GM23338 (cell line): Measurements from ENCODE around the gene FBLN1. TPM values are rescaled to one million over a fixed set of nuclear protein-coding genes. Genes with fewer than 3 reads are reported as not detected.
A peak's percentile ranks its signal among the peaks of the same experiment; 100 is the strongest.

ENCODE experiments used
- ATAC-seq: fragments of 200-7000 bp; cut with Tn5 transposase; 3 replicates; pipeline ENCODE4 v1.9.1; 2020
- DNase-seq: peaks from one replicate; pipeline ENCODE4 v3.0.0-alpha.2; 2015; ENCODE audit warnings: low spot score
- H2AFZ ChIP-seq: fragments of 200-600 bp; sonication (generic); 2 replicates; pipeline ENCODE4 v1.8.0; 2016; ENCODE audit warnings: antibody characterized with exemption, mild to moderate bottlenecking, moderate library complexity
- H3F3A ChIP-seq: fragments of 200-600 bp; sonication (generic); replicated peaks from 2 replicates; pipeline ENCODE4 v1.8.0; 2017; ENCODE audit warnings: antibody characterized with exemption, mixed run types, low read depth
- H3K27ac ChIP-seq: fragments of 200-600 bp; sonication (generic); 2 replicates; pipeline ENCODE4 v1.6.1; 2016; ENCODE audit warnings: low read depth
- H3K27me3 ChIP-seq: fragments of 200-600 bp; sonication (generic); 2 replicates; pipeline ENCODE4 v1.8.0; 2016; ENCODE audit warnings: mild to moderate bottlenecking, mixed run types, moderate library complexity; ENCODE audit not compliant: insufficient read depth
- H3K36me3 ChIP-seq: fragments of 200-600 bp; sonication (generic); 2 replicates; pipeline ENCODE4 v1.8.0; 2016; ENCODE audit warnings: mild to moderate bottlenecking; ENCODE audit not compliant: insufficient read depth
- H3K4me1 ChIP-seq: fragments of 200-600 bp; sonication (generic); 2 replicates; pipeline ENCODE4 v1.8.0; 2016; ENCODE audit warnings: mild to moderate bottlenecking, moderate library complexity; ENCODE audit not compliant: insufficient read depth
- H3K4me2 ChIP-seq: fragments of 200-600 bp; sonication (generic); 2 replicates; pipeline ENCODE4 v1.7.1; 2017; ENCODE audit warnings: mixed run types
- H3K4me3 ChIP-seq: fragments of 200-600 bp; sonication (generic); 2 replicates; pipeline ENCODE4 v1.6.1; 2016; ENCODE audit warnings: mixed run types
- H3K79me2 ChIP-seq: fragments of 200-600 bp; sonication (generic); replicated peaks from 2 replicates; pipeline ENCODE4 v1.8.0; 2017; ENCODE audit warnings: mild to moderate bottlenecking; ENCODE audit not compliant: insufficient read depth
- H3K9me2 ChIP-seq: fragments of 200-600 bp; sonication (generic); 2 replicates; pipeline ENCODE4 v1.8.0; 2017; ENCODE audit not compliant: insufficient read depth
- H4K20me1 ChIP-seq: fragments of 200-600 bp; sonication (generic); replicated peaks from 2 replicates; pipeline ENCODE4 v1.8.0; 2017; ENCODE audit warnings: mild to moderate bottlenecking; ENCODE audit not compliant: insufficient read depth
- H3K27ac Mint-ChIP-seq: 2 replicates; pipeline ENCODE4 v1.8.0; 2020; ENCODE audit warnings: inconsistent platforms, mild to moderate bottlenecking, moderate library complexity, mixed read lengths
- H3K27me3 Mint-ChIP-seq: 3 replicates; pipeline ENCODE4 v1.8.0; 2022; ENCODE audit warnings: low read depth, mild to moderate bottlenecking, moderate library complexity, mixed read lengths, inconsistent platforms; ENCODE audit not compliant: insufficient read depth, poor library complexity
- H3K36me3 Mint-ChIP-seq: 3 replicates; pipeline ENCODE4 v1.8.0; 2021; ENCODE audit warnings: low read depth, mild to moderate bottlenecking, inconsistent platforms, moderate library complexity, mixed read lengths
- H3K4me1 Mint-ChIP-seq: 3 replicates; pipeline ENCODE4 v1.8.0; 2020; ENCODE audit warnings: mild to moderate bottlenecking, inconsistent platforms, mixed read lengths
- H3K4me3 Mint-ChIP-seq: 3 replicates; pipeline ENCODE4 v1.8.0; 2021; ENCODE audit warnings: moderate library complexity, mild to moderate bottlenecking, inconsistent platforms, mixed read lengths
- H3K9me3 Mint-ChIP-seq: 3 replicates; pipeline ENCODE4 v1.8.0; 2020; ENCODE audit warnings: moderate library complexity, mild to moderate bottlenecking, inconsistent platforms, mixed read lengths
- NANOG ChIP-seq: IDR thresholded peaks from 2 replicates; pipeline ENCODE4 v1.6.1; 2016; ENCODE audit warnings: antibody characterized with exemption, borderline replicate concordance
- POLR2AphosphoS5 ChIP-seq: IDR thresholded peaks from 2 replicates; pipeline ENCODE4 v1.6.1; 2016; ENCODE audit warnings: antibody characterized with exemption, low read depth
- REST ChIP-seq: IDR thresholded peaks from one replicate; pipeline ENCODE4 v1.6.1; 2018; ENCODE audit warnings: antibody characterized with exemption; ENCODE audit not compliant: unreplicated experiment
- STAT1 ChIP-seq: IDR thresholded peaks from one replicate; pipeline ENCODE4 v1.6.1; 2016; ENCODE audit warnings: antibody characterized with exemption; ENCODE audit not compliant: unreplicated experiment
- ZNF114 ChIP-seq: fragments of 250-450 bp; sonication (Bioruptor Pico); IDR thresholded peaks from 2 replicates; pipeline ENCODE4 v1.5.0; 2020; ENCODE audit warnings: mild to moderate bottlenecking, moderate library complexity
- ZNF331 ChIP-seq: fragments of 250-450 bp; sonication (Bioruptor Pico); IDR thresholded peaks from 2 replicates; pipeline ENCODE4 v1.5.0; 2020; ENCODE audit warnings: low read depth, mild to moderate bottlenecking, moderate library complexity
- polyA plus RNA-seq: library from polyadenylated mRNA; unstranded; fragments of >200 nt; fragmentation: Nextera tagmentation; extraction: Ambion mirVana; gene quantifications from 2 replicates; pipeline ENCODE4 v1.2.1, GENCODE V29; 2016
- total RNA-seq: library from RNA; depleted of rRNA; stranded (reverse); fragments of >200 nt; shearing (Covaris generic); gene quantifications from 2 replicates; pipeline ENCODE4 v1.2.3, GENCODE V29; 2014
- TF ChIP-seq, protein P1 (sequence below): fragments of 250-450 bp; sonication (Bioruptor Pico); IDR thresholded peaks from 2 replicates; pipeline ENCODE4 v1.5.0; 2020; ENCODE audit warnings: mild to moderate bottlenecking, moderate library complexity

FBLN1 gene
- total and polyA plus RNA-seq, 2 experiments from 2014 or later: 90.1 to 137 TPM

- no peaks in the 10 kb centered on the region for H4K20me1 ChIP-seq
- Mint-ChIP-seq H3K4me1 (peaks cover 6% of the 10 kb centered on the region; the same call in 2 of the 3 replicates), H3K27me3 (peaks cover 5% of the 10 kb centered on the region), H3K4me3 (no peak overlapping the region), H3K36me3 (no peaks in the 10 kb centered on the region), H3K27ac (no peak overlapping the region; the same call in 1 of the 2 replicates), H3K9me3 (no peaks in the 10 kb centered on the region)
- H3K27me3 ChIP-seq: no peaks in the 10 kb centered on the region
- no peaks in the 10 kb centered on the region for H3K9me2 ChIP-seq
- ATAC-seq (no peak), DNase-seq (peak; percentile 40)
- H3K4me1 ChIP-seq: peaks cover 5% of the 10 kb centered on the region; the same call in 1 of the 2 replicates
- no peak overlapping the region; the same call in 1 of the 2 replicates for H2AFZ ChIP-seq
- H3K27ac ChIP-seq: no peak overlapping the region
- H3F3A ChIP-seq: no peaks in the 10 kb centered on the region
- H3K36me3 ChIP-seq: no peaks in the 10 kb centered on the region
- TF ChIP-seq POLR2AphosphoS5 (no peak), ZNF114 (CRISPR knock-in tag) (no peak), ZNF331 (CRISPR knock-in tag) (no peak), NANOG (no peak), STAT1 (no peak), REST (no peak)
- TF ChIP-seq, protein P1, sequence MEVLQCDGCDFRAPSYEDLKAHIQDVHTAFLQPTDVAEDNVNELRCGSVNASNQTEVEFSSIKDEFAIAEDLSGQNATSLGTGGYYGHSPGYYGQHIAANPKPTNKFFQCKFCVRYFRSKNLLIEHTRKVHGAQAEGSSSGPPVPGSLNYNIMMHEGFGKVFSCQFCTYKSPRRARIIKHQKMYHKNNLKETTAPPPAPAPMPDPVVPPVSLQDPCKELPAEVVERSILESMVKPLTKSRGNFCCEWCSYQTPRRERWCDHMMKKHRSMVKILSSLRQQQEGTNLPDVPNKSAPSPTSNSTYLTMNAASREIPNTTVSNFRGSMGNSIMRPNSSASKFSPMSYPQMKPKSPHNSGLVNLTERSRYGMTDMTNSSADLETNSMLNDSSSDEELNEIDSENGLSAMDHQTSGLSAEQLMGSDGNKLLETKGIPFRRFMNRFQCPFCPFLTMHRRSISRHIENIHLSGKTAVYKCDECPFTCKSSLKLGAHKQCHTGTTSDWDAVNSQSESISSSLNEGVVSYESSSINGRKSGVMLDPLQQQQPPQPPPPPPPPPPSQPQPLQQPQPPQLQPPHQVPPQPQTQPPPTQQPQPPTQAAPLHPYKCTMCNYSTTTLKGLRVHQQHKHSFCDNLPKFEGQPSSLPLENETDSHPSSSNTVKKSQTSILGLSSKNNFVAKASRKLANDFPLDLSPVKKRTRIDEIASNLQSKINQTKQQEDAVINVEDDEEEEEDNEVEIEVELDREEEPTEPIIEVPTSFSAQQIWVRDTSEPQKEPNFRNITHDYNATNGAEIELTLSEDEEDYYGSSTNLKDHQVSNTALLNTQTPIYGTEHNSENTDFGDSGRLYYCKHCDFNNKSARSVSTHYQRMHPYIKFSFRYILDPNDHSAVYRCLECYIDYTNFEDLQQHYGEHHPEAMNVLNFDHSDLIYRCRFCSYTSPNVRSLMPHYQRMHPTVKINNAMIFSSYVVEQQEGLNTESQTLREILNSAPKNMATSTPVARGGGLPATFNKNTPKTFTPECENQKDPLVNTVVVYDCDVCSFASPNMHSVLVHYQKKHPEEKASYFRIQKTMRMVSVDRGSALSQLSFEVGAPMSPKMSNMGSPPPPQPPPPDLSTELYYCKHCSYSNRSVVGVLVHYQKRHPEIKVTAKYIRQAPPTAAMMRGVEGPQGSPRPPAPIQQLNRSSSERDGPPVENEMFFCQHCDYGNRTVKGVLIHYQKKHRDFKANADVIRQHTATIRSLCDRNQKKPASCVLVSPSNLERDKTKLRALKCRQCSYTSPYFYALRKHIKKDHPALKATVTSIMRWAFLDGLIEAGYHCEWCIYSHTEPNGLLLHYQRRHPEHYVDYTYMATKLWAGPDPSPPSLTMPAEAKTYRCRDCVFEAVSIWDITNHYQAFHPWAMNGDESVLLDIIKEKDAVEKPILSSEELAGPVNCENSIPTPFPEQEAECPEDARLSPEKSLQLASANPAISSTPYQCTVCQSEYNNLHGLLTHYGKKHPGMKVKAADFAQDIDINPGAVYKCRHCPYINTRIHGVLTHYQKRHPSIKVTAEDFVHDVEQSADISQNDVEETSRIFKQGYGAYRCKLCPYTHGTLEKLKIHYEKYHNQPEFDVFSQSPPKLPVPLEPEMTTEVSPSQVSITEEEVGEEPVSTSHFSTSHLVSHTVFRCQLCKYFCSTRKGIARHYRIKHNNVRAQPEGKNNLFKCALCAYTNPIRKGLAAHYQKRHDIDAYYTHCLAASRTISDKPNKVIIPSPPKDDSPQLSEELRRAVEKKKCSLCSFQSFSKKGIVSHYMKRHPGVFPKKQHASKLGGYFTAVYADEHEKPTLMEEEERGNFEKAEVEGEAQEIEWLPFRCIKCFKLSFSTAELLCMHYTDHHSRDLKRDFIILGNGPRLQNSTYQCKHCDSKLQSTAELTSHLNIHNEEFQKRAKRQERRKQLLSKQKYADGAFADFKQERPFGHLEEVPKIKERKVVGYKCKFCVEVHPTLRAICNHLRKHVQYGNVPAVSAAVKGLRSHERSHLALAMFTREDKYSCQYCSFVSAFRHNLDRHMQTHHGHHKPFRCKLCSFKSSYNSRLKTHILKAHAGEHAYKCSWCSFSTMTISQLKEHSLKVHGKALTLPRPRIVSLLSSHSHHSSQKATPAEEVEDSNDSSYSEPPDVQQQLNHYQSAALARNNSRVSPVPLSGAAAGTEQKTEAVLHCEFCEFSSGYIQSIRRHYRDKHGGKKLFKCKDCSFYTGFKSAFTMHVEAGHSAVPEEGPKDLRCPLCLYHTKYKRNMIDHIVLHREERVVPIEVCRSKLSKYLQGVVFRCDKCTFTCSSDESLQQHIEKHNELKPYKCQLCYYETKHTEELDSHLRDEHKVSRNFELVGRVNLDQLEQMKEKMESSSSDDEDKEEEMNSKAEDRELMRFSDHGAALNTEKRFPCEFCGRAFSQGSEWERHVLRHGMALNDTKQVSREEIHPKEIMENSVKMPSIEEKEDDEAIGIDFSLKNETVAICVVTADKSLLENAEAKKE: no peak
- no peak overlapping the region for H3K4me2 ChIP-seq
- no peak overlapping the region for H3K4me3 ChIP-seq
- no peaks in the 10 kb centered on the region for H3K79me2 ChIP-seq
Measured at GRCh38 chr22:45612940-45613339, 110.3 kb downstream of the FBLN1 start.
